NCI-H2196 treated with DMSO at 0.1 percent for 48 hours (cell line): ENCODE data around the gene ARHGAP45.
A peak's percentile ranks its signal among the peaks of the same experiment; 100 is the strongest.

Experiments
- DNase-seq: peaks from one replicate; lab custom pipeline; 2025; ENCODE audit not compliant: unreplicated experiment; lab: John Stamatoyannopoulos, UW

Gene ARHGAP45

GRCh38 chr19:1102407-1103131, 35.6 kb downstream of the ARHGAP45 start:
- DNase-seq, result no peak

DNA sequence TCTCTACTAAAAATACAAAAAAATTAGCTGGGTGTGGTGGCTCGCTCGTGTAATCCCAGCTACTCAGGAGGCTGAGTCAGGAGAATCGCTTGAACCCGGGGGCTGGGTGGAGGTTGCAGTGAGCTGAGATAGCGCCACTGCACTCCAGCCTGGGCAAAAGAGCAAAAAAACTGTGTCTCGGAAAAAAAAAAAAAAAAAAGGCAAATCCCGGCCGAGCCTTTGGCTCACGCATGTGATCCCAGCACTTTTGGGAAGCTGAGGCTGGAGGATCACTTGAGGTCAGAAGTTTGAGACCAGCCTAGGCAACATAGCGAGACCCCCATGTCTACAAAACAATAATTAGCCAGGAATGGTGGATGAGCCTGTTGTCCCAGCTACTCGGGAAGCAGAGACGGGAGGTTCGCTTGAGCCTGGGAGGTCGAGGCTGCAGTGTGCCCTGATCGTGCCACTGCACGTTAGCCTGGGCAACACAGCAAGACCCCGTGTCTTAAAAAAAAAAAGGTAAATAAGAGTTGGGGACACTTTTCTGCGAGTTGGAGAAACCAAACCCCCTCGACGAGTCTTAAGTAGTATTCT, 36.3 kb downstream of the ARHGAP45 start:
- no peak for DNase-seq

GRCh38 chr19:1103708-1104310, 36.8 kb downstream of the ARHGAP45 start, which contains the start of gene GPX4:
GPX4 (plus strand) TSS chr19:1103994; CDS start chr19:1104044, 50 bp downstream.
- DNase-seq, result peak; percentile 96

GRCh38 chr19:1104311-1105007, 37.5 kb downstream of the ARHGAP45 start:
- peak; percentile 47 for DNase-seq

- no peak for DNase-seq
These were observed 38.3 kb downstream of the ARHGAP45 start for GRCh38 chr19:1105008-1105872.

DNA sequence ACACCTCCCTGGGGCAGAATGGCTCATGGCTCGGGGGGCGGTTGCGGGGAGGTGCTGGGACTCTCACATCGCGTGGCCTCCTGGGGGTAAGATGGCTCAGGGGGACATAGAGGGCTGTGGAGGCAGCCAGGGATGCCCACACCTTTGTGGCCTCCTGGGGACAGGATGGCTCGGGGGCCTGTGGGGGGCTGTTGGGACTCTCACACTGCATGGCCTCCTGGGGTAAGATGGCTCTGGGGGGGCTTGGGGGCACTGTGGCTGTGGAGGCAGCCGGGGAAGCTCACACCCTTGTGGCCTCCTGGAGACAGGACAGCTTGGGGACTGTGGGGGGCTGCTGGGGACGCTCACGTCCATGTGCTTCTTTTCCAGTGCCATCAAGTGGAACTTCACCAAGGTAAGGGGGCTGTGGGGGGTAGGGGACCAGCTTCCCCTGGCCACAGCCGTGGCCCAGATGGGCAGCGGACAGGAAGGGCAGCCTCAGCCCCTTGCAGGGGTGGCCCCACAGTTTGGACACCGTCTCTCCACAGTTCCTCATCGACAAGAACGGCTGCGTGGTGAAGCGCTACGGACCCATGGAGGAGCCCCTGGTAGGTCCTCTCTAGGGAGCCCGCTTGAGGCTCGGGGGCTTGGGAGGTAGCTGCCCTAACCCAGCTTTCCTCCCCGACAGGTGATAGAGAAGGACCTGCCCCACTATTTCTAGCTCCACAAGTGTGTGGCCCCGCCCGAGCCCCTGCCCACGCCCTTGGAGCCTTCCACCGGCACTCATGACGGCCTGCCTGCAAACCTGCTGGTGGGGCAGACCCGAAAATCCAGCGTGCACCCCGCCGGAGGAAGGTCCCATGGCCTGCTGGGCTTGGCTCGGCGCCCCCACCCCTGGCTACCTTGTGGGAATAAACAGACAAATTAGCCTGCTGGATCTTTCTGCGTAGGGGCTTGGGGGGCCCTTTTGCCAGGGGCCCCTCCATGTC, 39.2 kb downstream of the ARHGAP45 start:
- DNase-seq, result no peak

DNA sequence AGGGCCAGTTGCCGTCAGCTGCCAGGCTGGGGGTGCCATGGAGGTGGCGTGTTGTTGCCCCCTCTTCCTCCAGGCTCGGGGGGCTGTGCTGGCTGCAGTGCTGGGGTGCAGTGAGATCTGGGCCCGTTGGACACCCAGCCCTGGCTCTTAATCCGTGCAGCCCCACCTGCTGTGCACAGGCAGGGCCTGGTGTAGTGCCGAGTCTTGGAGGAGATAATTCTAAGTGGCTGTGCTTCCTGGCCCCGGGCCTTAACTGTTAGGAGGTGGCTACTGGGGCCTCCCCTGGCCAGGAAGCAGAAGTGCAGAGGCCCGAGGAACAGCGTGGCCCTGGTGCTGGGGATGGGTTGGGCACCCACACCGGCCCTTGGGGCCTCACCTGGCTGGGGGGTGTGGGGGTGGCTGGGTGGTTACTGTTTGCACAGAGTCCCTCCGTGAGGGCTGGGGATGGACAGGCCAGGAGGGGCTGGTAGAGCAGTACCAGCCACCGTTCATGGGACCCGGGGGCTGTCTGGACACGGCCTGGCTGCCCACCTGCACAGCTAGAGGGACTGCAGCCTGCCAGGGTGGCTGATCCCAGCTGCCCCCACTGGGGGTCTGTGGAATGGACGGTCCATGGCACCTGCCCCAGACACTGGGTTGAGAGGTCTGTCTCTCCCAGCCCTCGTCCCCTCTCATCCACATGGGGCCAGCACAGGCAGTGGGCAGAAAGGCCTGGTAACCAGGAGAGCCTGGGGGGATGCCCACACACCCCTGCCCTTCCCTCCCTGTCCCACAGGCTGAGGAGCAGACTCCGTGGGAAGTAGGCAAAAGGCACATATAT, 40.1 kb downstream of the ARHGAP45 start:
- no peak for DNase-seq

- DNase-seq, result no peak
These were observed 40.8 kb downstream of the ARHGAP45 start for GRCh38 chr19:1107661-1108261.

DNA sequence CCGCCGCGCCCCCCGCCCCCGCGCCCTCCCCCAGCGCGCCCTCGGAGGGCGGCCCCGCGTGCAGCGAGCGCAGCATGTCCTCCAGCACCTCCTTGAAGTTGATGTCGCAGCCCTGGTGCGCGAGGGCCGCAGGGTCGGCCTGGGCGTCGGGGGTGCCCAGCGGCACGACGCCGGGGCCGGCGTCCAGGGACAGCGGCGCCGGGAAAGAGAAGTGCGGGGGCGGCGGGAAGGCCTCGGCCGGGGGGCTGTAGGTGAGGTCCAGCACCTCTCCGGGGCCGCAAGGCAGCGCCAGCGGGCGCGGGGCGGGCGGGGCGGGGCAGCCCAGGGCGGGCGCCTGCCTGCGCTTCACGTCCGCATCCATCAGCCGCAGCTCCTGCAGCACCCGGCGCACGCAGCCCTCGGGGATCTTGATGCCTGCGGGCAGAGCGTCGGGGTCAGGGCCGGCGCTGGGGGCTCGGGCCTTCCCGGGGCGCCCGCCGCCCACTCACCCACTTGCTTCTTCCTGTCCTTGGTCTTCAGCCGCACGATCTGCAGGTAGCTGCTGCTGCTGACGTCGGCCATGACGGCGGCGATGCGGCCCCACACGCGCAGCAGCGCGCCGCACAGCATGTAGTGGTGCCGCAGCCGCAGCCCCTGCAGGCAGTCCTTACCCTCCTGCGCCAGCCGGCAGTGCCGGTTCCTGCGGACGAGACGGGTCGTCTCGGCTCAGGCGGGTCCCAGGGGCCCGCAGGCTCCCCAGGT, 41.5 kb downstream of the ARHGAP45 start:
- DNase-seq, result no peak

DNA sequence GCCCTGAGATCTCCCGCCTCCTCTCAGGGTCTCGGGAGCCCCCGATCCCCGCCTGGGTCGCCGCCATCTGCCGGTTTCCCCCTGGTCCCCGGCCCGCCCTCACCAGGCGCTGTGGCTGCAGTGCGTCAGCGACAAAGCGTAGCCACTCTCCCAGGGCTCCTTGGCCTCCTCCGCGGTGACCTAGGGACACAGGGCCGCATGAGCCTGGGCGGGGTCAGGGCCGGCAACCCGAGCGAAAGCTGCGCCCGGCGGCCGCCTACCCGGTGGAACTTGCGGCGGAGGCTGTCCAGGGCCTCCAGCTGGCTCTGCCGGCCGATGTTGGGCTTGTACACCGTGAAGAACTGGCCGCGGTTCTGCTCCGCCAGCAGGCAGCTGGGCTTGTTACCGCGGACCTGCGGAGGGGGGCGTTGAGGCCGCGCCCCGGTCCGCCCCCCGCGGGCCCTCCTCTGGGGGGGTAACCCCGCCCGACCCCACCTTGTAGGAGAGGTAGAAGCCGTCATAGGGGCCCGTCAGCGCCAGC, 42.1 kb downstream of the ARHGAP45 start:
- no peak for DNase-seq

- DNase-seq, result no peak
These were observed 43.0 kb downstream of the ARHGAP45 start for GRCh38 chr19:1109697-1110671.

DNA sequence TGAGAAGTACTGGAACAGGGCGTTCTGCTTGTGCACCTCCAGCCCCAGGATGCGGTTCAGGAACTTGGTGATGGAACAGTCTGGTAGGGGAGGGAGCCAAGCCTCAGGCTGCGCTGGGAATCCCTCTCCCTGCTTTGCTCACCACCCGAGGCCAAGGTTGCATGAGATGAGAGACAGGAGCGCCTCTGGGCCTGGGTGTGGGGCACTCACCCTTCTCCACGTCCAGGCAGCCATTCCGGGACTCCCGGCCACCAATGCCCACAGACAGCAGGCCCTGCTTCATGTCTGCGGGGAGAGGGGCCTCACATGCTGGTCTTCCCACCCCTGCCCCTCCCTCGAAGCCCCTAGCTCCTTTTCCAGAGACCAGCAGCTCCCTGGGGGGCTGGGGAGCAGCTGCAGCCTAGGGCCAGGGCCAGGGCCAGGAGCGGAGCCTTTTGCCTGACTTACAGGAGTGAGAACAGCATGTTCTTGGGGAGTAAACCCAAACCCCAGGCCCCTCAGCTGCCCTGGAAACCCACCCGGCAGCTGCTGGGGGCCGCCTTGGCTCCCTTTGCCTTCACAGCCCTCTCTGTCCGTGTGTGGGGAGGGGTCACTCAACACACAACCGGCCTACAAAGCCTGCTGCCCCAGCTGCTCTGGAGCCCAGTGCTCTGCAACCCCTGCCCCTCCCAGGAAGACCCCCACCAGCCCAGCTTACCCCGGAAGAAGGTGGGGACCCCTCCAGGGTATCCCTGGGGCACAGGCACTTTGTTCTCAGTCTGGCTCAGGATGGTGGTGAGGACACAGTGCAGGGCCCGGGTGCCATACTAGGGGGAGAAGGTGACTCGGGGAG, 44.1 kb downstream of the ARHGAP45 start:
- no peak for DNase-seq

DNA sequence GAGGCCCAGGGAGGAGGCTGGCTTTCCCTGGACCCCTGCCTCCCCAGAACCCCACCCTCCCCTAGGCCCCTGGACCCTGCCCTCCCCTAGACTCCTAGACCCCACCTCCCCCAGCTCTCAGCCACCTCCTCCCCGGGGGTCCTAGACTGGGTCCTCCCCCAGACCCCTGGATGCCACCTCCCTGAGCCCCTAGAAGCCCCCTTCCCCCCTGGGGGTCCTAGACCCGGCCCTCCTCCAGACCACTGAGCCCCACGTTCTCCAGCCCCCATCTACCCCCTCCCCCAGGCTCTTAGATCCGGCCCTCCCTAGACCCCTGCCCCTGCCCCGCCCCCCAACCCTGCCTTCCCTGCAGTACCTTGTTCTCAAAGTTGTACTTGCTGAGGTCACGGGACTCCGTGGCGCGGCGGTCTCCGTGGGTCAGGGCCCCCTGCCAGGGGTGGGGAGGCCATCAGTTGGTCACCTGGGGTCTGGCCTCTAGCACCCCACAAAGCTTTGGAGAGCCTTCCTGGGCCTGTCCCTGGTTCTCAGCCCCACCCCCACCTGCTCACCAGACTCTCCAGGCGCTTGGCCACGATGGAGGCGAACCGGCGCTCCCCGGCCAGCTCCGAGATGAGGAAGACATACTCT, 44.8 kb downstream of the ARHGAP45 start:
- DNase-seq, result no peak

DNA sequence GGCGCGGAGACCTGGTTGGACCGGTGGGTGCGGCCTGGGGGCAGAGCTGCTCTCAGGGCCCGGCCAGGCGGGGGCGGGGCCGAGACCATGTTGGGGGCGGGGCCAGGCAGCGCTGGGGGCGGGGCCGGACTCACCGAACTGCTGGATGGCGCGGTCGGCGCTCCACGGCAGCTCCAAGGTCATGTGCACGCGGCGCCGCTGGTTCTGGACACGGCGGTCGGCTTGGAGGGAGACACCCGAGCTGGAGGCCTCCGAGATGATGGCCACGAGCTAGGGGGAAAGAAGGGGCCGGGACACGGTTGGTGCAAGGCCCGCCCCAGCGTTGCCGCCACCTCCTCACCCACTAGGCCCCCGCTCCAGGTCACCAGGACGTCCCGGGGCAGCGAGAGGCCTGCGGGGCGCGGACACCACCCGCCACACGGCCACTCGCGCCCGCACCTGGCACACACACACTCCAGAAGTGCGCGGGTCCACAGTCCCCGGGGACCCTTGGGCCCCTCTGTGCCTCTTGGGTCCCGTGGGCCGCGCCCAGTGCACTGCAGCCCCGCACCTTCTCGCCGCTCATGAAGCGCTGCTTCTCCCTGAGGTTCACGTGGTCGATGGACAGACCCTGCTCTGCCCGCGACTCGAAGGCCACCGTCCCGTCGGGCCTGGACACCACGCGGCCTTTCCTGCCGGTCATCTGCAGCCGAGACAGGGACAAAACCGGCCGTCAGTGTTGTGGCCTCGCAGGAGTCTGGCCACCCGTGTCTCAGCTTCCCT, 45.5 kb downstream of the ARHGAP45 start:
- no peak for DNase-seq
